SH-SY5Y (cell line): ENCODE results near the gene TMEM200C.

ENCODE experiments used
- GATA2 ChIP-seq: IDR thresholded peaks from 2 replicates; pipeline ENCODE4 v1.6.1; 2011; ENCODE audit warnings: mild to moderate bottlenecking, low read depth, low read length
- GATA3 ChIP-seq: IDR thresholded peaks from 2 replicates; pipeline ENCODE4 v1.6.1; 2011; ENCODE audit warnings: low read depth, mild to moderate bottlenecking, low read length, moderate library complexity

DNA sequence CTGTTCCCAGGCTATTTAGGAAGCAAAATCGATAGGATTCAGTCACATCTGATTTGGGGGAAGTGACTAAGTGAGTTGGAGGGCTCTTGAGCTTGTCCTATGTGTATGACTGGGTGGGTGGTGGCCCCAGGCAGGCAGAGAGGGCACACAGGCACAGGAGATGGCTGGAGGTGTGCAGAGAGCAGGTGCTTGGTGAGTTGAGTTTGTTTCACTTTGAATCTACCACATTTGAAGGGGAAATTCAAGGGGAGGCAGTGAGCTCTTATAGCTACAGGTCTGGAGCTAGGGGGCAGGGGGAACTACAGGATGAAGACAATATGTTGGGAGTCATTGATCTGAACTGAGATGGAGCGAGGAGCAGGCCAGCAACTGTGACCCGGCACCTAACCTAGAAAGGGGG is 42.5 kb upstream of the TMEM200C start:
- TF ChIP-seq GATA2 = no peak
- no peak for TF ChIP-seq GATA3
